Activated CD4-positive, alpha-beta T cell treated with anti-CD3 and anti-CD28 coated beads for 36 hours (primary cell): ENCODE data around the gene GATAD2B. TPM values are rescaled to one million over a fixed set of nuclear protein-coding genes. Genes with fewer than 3 reads are reported as not detected.
A peak's percentile ranks its signal among the peaks of the same experiment; 100 is the strongest.
"Not testable (repeated sequence)": the region's sequence is repeated elsewhere in the genome, so short reads cannot be mapped to it uniquely, and the experiment has no call there.

Experiments
- ATAC-seq: fragments of 200-7000 bp; cut with Tn5 transposase; one replicate; pipeline ENCODE4 v1.10.0; 2021; ENCODE audit warnings: mild to moderate bottlenecking, moderate library complexity
- CTCF ChIA-PET: fragments of 350-600 bp; sonication (Branson Sonifier 250); formaldehyde crosslinking; loops from one replicate; lab custom pipeline; 2021; ENCODE audit warnings: antibody characterized with exemption; lab: Charles Lee
- POLR2A ChIA-PET: fragments of 350-600 bp; sonication (Branson Sonifier 250); formaldehyde crosslinking; loops from one replicate; lab custom pipeline; 2021; ENCODE audit warnings: antibody characterized with exemption, inconsistent platforms; lab: Charles Lee
- DNase-seq: peaks from one replicate; pipeline ENCODE4 v3.0.0-alpha.2; 2020
- H3K27ac Mint-ChIP-seq: one replicate; pipeline ENCODE4 v1.8.0; 2021; ENCODE audit warnings: mixed read lengths
- H3K27me3 Mint-ChIP-seq: one replicate; pipeline ENCODE4 v1.8.0; 2021; ENCODE audit warnings: mixed read lengths
- H3K36me3 Mint-ChIP-seq: one replicate; pipeline ENCODE4 v1.8.0; 2021; ENCODE audit warnings: low read depth, mixed read lengths
- H3K4me1 Mint-ChIP-seq: one replicate; pipeline ENCODE4 v1.8.0; 2021; ENCODE audit warnings: mixed read lengths
- H3K4me3 Mint-ChIP-seq: one replicate; pipeline ENCODE4 v1.8.0; 2021; ENCODE audit warnings: mild to moderate bottlenecking, moderate library complexity, mixed read lengths
- H3K9me3 Mint-ChIP-seq: one replicate; pipeline ENCODE4 v1.8.0; 2021; ENCODE audit warnings: low read depth, mixed read lengths
- intact Hi-C, 2 experiments: fragments of 100-400 bp; cut with DNase I in 1 of 2; cut with micrococcal nuclease in 1 of 2; formaldehyde crosslinking; loops; one replicate each; pipeline versions ENCODE4 v1.14.2 to v1.15.1; 2022 to 2024; cut with DNase I, micrococcal nuclease
- total RNA-seq, 2 experiments: library from RNA; stranded (reverse); gene quantifications; one replicate each; pipeline ENCODE4 v1.2.3, GENCODE V29; 2021

The GATAD2B gene
- total RNA-seq, 2 experiments from 2014 or later: 57.0 to 63.9 TPM

DNA sequence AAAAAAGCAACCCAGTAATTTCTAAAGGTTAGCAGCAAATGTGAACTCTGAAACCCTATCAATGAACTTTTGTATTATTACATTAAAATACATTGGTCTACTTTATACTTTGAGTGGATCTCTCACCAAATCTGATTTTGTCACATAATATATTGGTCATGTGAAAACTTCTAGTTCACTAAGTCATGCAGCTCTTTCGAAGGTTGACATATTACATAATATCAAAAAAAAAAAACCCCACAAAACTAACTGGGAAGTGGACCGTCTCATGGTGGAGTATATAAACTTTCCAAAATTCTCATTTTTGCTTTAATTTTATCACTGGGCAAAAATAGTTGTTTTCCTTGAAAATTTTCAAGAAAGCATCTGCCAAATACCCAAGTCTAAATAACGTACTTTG lies 50.4 kb downstream of the GATAD2B start:
- H3K36me3 Mint-ChIP-seq: peaks cover 15% of the 10 kb centered on the region
- CTCF ChIA-PET: interaction anchor here (0.7 to 1.2 kb wide), 2 partner anchors 8 to 340 kb away, joined by 3 to 4 read pairs; no protein-coding TSS in a partner anchor
- H3K27me3 Mint-ChIP-seq: no peaks in the 10 kb centered on the region
- ATAC-seq (no peak), DNase-seq (no peak)
- H3K9me3 Mint-ChIP-seq: no peaks in the 10 kb centered on the region
- intact Hi-C loops: no loop called here
- H3K27ac Mint-ChIP-seq: no peak overlapping the region
- POLR2A ChIA-PET: no interaction called here
- H3K4me3 Mint-ChIP-seq: no peak overlapping the region
- H3K4me1 Mint-ChIP-seq: peaks cover 21% of the 10 kb centered on the region

DNA sequence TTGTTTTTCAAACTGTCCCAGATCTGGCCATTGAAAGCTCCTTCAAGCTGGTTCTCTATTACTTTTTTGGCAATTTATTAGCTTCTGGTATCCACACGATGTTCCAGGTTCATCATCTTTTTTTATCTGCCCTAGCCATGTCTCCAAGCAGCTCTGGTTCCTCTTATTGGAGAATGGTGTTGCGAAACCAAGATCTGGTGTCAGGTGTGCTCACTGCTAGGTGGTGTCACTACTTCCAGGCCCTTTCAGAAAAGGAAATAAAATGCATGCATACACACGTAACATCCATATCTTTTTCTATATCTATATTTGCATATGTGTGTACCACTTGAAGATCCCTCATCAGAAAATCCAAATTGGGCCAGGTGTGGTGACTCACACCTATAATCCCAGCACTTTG lies 53.3 kb downstream of the GATAD2B start:
- no peaks in the 10 kb centered on the region for H3K27me3 Mint-ChIP-seq

DNA sequence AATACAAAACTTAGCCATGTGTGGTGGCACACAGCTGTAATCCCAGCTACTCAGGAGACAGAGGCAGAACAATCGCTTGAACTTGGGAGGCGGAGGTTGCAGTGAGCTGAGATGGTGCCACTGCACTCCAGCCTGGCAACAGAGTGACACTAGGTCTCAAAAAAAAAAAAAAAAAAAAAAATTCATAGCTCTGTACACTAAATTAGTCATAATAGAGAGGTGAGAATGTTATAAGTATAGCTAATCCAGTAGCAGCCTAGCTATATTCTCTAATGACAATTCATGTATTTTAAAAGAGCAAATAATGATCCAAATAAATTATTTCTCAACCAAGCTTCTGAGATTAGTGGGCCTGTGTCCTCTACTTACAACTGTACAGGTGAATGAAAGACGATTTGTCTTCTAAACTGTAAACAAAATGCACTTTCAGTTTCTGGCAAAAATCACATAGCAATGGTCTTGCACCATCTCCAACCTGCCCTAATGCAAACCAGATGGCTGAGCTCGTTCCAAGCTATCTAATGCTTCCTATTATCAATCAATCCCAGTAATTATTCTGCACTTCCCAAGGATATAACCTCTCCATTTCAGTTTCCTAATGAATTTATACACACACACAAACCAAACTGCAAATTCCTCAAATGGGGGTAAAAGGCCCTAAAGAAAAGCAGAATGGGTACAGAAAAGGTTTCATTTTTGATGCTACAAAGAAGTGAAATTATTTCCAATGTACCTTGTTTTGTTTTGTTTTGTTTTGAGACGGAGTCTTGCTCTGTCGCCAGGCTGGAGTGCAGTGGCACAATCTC lies 56.5 kb downstream of the GATAD2B start:
- no peak overlapping the region for H3K4me3 Mint-ChIP-seq
- H3K9me3 Mint-ChIP-seq: no peaks in the 10 kb centered on the region
- peaks cover 6% of the 10 kb centered on the region for H3K36me3 Mint-ChIP-seq
- DNase-seq (no peak), ATAC-seq (peak; percentile 60)
- POLR2A ChIA-PET: interaction anchor here (0.6 kb wide), 3 partner anchors 14 to 204 kb away, joined by 3 to 7 read pairs (median 6); no protein-coding TSS in a partner anchor
- H3K27me3 Mint-ChIP-seq: no peaks in the 10 kb centered on the region
- H3K4me1 Mint-ChIP-seq: peaks cover 33% of the 10 kb centered on the region
- CTCF ChIA-PET: interaction anchor here (1.0 kb wide), 1 partner anchor 19 kb away, joined by 3 read pairs; no protein-coding TSS in a partner anchor
- intact Hi-C loops: no loop called here
- H3K27ac Mint-ChIP-seq: no peak overlapping the region

More for the DNA sequence above, 53.3 kb downstream of the GATAD2B start:
- ATAC-seq (no peak), DNase-seq (no peak)
- Mint-ChIP-seq H3K9me3 (no peaks in the 10 kb centered on the region), H3K36me3 (peaks cover 6% of the 10 kb centered on the region), H3K27ac (no peak overlapping the region), H3K4me1 (peaks cover 34% of the 10 kb centered on the region), H3K4me3 (no peak overlapping the region)
- ChIA-PET CTCF (interaction anchor here (0.6 to 1.4 kb wide), 3 partner anchors 14 to 55 kb away, joined by 3 to 4 read pairs (median 4); no protein-coding TSS in a partner anchor), POLR2A (interaction anchor here (0.6 kb wide), 1 partner anchor 20 kb away, joined by 4 read pairs; no protein-coding TSS in a partner anchor)
- intact Hi-C loops: no loop called here

DNA sequence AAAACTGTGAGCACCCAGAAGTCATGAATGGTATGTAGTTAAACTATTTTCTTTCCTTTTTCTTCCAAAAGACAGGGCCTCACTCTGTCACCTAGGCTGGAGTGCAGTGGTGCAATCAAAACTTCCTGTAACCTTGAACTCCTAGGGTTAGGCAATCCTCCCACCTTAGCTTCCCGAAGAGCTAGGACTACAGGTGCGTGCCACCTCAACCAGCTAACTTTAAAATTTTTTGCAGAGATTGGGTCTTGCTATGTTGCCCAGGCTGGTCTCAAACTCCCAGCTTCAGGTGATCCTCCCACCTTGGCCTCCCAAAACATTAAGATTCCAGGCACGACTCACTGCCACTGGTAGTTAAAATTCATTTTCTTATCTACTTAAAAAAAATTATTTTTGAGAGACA lies 62.5 kb downstream of the GATAD2B start:
- ChIA-PET POLR2A (no interaction called here), CTCF (no interaction called here)
- peaks cover 10% of the 10 kb centered on the region for H3K4me1 Mint-ChIP-seq
- no peak for ATAC-seq
- H3K4me3 Mint-ChIP-seq: no peak overlapping the region
- no peaks in the 10 kb centered on the region for H3K27me3 Mint-ChIP-seq
- DNase-seq: no peak
- intact Hi-C loops: no loop called here
- H3K27ac Mint-ChIP-seq: no peak overlapping the region
- H3K9me3 Mint-ChIP-seq: no peaks in the 10 kb centered on the region
- H3K36me3 Mint-ChIP-seq: peaks cover 4% of the 10 kb centered on the region

DNA sequence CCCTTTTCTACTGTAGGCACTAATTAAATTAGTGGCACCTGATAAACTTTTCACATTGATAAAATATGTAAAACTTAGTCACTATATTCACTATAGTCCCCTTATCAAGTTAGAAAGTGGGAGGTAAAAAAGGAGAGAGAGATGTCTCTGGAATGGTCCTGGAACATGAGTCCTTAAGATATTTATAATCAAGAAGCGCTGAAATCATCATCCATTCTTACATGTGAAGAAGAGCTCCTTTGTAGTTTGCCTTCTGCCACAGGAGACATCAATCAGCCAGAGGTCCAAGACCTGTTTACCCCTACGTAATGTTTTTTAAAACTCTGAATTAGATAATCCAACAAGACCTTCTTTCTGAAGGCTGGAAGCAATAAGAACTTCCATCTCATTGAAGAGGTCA lies 65.3 kb downstream of the GATAD2B start:
- Mint-ChIP-seq H3K4me1 (peaks cover 6% of the 10 kb centered on the region), H3K27ac (no peak overlapping the region), H3K9me3 (no peaks in the 10 kb centered on the region), H3K4me3 (no peak overlapping the region), H3K27me3 (no peaks in the 10 kb centered on the region), H3K36me3 (peaks cover 17% of the 10 kb centered on the region)
- ChIA-PET CTCF (no interaction called here), POLR2A (no interaction called here)
- intact Hi-C loops: no loop called here
- ATAC-seq: no peak
- DNase-seq: no peak

DNA sequence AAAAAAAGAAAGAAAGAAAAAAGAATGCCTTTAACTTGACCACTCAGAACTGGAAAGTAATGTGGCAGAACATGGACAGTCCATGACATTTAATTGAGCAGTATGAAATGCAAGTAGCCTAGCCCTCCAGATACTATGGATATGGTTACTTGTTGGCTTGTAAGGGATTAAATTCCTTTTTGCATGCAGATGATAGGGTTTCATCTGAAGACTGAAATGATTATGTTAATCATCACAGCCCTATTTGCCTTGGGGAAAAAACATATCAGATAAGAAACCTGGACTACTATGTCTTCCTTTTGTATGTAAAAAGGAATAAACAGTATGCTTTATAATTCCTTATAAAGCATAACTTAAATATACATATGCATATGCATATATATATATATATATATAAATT lies 66.0 kb downstream of the GATAD2B start:
- ChIA-PET POLR2A (no interaction called here), CTCF (interaction anchor here (0.6 kb wide), 1 partner anchor 27 kb away, joined by 3 read pairs; no protein-coding TSS in a partner anchor)
- no peak for DNase-seq
- no peaks in the 10 kb centered on the region for H3K27me3 Mint-ChIP-seq
- intact Hi-C loops: no loop called here
- H3K27ac Mint-ChIP-seq: no peak overlapping the region
- no peak overlapping the region for H3K4me3 Mint-ChIP-seq
- H3K36me3 Mint-ChIP-seq: peaks cover 24% of the 10 kb centered on the region
- H3K4me1 Mint-ChIP-seq: peaks cover 10% of the 10 kb centered on the region
- ATAC-seq: no peak
- no peaks in the 10 kb centered on the region for H3K9me3 Mint-ChIP-seq

DNA sequence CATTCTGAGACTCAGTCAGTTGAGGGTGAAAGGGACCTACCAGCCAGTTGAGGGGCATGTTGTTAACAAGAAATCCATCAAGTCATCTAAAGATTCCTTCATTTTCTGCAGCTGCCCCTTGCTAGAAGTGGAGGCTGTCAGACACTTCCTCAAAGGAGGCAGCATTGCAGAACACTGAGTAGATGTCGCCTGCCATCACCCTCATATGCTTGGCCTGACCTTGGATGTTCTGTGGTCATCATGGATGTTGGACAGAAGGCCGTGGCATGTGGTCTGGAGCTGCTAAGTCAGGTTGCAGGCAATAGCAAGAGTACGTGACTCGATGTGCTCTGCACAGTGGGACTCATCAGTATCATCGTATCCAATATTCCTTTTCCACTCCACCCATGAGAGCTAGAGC lies 70.6 kb downstream of the GATAD2B start:
- Mint-ChIP-seq H3K4me3 (no peak overlapping the region), H3K4me1 (peaks cover 31% of the 10 kb centered on the region), H3K27ac (peak overlapping the region; percentile 33), H3K9me3 (no peaks in the 10 kb centered on the region), H3K36me3 (peaks cover 41% of the 10 kb centered on the region), H3K27me3 (no peaks in the 10 kb centered on the region)
- intact Hi-C loops: loop anchor here in 1 of 2 experiments (5.0 kb wide), 1 partner anchor 55 kb away; no protein-coding TSS in a partner anchor
- ChIA-PET CTCF (interaction anchor here (0.5 to 1.5 kb wide), 6 partner anchors 10 to 358 kb away, joined by 3 to 4 read pairs (median 3); no protein-coding TSS in a partner anchor), POLR2A (interaction anchor here (1.1 kb wide), 1 partner anchor 14 kb away, joined by 6 read pairs; no protein-coding TSS in a partner anchor)
- no peak for ATAC-seq
- DNase-seq: no peak

DNA sequence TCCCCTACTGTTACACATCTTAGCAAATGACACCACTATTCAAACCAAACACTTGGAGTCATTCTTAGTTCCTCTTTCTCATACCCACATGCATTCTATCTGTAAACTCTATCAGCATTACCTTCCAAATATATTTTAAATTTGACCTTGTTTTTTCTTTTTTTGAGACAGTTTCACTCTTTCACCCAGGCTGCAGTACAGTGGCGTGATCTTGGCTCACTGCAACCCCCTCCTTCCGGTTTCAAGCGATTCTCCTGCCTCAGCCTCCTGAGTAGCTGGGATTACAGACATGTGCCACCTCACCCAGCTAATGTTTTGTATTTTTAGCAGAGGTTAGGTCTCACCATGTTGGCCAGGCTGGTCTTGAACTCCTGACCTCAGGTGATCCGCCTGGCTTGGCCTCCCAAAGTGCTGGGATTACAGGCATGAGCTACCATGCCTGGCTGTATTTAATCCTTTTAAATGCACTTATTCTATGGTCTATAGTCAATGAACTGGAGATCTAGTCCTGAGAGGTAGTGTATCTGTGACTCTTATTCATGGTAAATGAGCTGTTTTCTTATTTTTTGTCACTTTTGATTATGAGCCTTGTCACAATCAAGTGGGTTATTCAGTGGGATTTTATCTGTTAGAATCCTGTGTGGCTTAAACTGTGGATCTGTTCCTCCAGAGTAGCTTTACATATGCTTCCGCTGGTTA lies 73.1 kb downstream of the GATAD2B start:
- peak; percentile 80 for ATAC-seq
- peak overlapping the region; percentile 94 for H3K27ac Mint-ChIP-seq
- DNase-seq: peak; percentile 59
- peak overlapping the region; percentile 22 for H3K4me3 Mint-ChIP-seq
- H3K9me3 Mint-ChIP-seq: no peaks in the 10 kb centered on the region
- POLR2A ChIA-PET: interaction anchor here (0.6 kb wide), 1 partner anchor 20 kb away, joined by 4 read pairs; no protein-coding TSS in a partner anchor
- H3K27me3 Mint-ChIP-seq: no peaks in the 10 kb centered on the region
- intact Hi-C loops: loop anchor here (5.0 kb wide), 2 partner anchors 58 to 73 kb away; partner anchors contain the start of gene GATAD2B (in 1 of the 2)
- H3K4me1 Mint-ChIP-seq: peaks cover 29% of the 10 kb centered on the region
- peaks cover 35% of the 10 kb centered on the region for H3K36me3 Mint-ChIP-seq
- CTCF ChIA-PET: interaction anchor here (0.8 to 1.4 kb wide), 5 partner anchors 15 to 137 kb away, joined by 3 to 4 read pairs (median 4); partner anchors contain the start of gene RAB13

DNA sequence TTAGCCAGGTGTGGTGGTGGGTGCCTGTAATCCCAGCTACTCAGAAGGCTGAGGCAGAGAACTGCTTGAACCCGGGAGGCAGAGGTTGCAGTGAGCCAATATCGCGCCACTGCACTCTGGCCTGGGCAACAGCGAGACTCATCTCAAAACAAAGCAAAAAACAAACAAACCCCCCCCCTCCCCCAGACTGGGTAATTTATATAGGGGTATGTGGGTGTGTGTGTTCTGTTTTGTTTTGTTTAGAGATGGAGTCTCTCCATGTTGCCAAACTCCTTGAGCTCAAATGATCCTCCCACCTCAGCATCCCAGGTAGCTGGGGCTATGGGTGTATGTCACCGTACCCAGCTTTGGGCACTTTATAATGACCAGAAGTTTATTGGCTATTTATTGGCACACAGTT lies 74.0 kb downstream of the GATAD2B start:
- Mint-ChIP-seq H3K9me3 (no peaks in the 10 kb centered on the region), H3K4me3 (no peak overlapping the region), H3K27me3 (no peaks in the 10 kb centered on the region), H3K36me3 (peaks cover 36% of the 10 kb centered on the region), H3K4me1 (peaks cover 30% of the 10 kb centered on the region), H3K27ac (peak overlapping the region; percentile 94)
- ChIA-PET POLR2A (no interaction called here), CTCF (no interaction called here)
- DNase-seq (no peak), ATAC-seq (no peak)
- intact Hi-C loops: loop anchor here in 1 of 2 experiments (5.0 kb wide), 1 partner anchor 73 kb away; the partner anchor contains the start of gene GATAD2B

DNA sequence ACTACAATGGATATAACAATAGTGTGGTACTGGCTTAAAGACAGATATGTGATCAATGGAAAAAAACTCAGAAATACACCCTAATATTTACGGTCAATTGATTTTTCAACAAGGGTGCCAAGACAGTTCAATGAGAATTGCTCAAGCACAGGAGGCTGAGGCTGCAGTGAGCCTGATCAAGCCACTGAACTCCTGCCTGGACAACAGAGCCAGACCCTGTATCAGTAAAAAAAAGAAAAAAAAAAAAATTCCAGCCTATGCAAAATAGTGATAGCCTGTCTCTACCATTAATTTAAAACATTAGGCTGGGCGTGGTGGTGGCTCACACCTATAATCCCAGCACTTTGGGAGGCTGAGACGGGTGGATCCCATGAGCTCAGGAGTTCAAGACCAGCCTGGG lies 77.6 kb downstream of the GATAD2B start:
- no peaks in the 10 kb centered on the region for H3K27me3 Mint-ChIP-seq
- ChIA-PET POLR2A (no interaction called here), CTCF (interaction anchor here (0.5 to 0.7 kb wide), 2 partner anchors 71 to 1046 kb away, joined by 3 to 4 read pairs; no protein-coding TSS in a partner anchor)
- H3K9me3 Mint-ChIP-seq: no peaks in the 10 kb centered on the region
- intact Hi-C loops: loop anchor here in 1 of 2 experiments (5.0 kb wide), 1 partner anchor 77 kb away; the partner anchor contains the start of gene GATAD2B
- peaks cover 17% of the 10 kb centered on the region for H3K36me3 Mint-ChIP-seq
- H3K27ac Mint-ChIP-seq: no peak overlapping the region
- DNase-seq (no peak), ATAC-seq (no peak)
- H3K4me3 Mint-ChIP-seq: no peak overlapping the region
- peaks cover 36% of the 10 kb centered on the region for H3K4me1 Mint-ChIP-seq

DNA sequence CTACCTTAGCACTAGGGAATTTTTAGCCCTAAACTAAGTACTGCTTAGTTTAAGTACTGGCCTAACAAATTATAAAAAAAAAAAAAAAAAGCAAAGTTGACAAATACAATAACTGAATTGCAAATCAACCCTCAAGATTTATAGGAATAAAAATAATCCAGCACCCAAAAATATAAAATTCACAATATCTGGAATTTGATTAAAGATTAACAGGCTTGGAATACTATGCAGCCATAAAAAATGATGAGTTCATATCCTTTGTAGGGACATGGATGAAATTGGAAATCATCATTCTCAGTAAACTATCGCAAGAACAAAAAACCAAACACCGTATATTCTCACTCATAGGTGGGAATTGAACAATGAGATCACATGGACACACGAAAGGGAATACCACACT lies 78.4 kb downstream of the GATAD2B start:
- H3K27ac Mint-ChIP-seq, H3K9me3 Mint-ChIP-seq, intact Hi-C loops, H3K4me3 Mint-ChIP-seq, DNase-seq, CTCF ChIA-PET, ATAC-seq, H3K27me3 Mint-ChIP-seq, POLR2A ChIA-PET: not testable (repeated sequence)
- H3K36me3 Mint-ChIP-seq: peaks cover 16% of the 10 kb centered on the region
- H3K4me1 Mint-ChIP-seq: peaks cover 28% of the 10 kb centered on the region
